ENCODE measurements around the gene DACT2.

- TF ChIP-seq, protein P1, sequence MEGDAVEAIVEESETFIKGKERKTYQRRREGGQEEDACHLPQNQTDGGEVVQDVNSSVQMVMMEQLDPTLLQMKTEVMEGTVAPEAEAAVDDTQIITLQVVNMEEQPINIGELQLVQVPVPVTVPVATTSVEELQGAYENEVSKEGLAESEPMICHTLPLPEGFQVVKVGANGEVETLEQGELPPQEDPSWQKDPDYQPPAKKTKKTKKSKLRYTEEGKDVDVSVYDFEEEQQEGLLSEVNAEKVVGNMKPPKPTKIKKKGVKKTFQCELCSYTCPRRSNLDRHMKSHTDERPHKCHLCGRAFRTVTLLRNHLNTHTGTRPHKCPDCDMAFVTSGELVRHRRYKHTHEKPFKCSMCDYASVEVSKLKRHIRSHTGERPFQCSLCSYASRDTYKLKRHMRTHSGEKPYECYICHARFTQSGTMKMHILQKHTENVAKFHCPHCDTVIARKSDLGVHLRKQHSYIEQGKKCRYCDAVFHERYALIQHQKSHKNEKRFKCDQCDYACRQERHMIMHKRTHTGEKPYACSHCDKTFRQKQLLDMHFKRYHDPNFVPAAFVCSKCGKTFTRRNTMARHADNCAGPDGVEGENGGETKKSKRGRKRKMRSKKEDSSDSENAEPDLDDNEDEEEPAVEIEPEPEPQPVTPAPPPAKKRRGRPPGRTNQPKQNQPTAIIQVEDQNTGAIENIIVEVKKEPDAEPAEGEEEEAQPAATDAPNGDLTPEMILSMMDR (IDR thresholded peaks at IDR 0.05) = no peak
- TF ChIP-seq POLR2A (IDR thresholded peaks at IDR 0.05) = no peak
Measured at GRCh38 chr6:168265394-168265793, 54.2 kb downstream of the DACT2 start.

Data from thyroid gland (tissue), 4 donors.